PC-3 (cell line): Measurements from ENCODE around the gene PDZRN4. TPM values are rescaled to one million over a fixed set of nuclear protein-coding genes. Genes with fewer than 3 reads are reported as not detected.

Experiments used
- ATAC-seq: fragments of 200-7000 bp; cut with Tn5 transposase; 2 replicates; pipeline ENCODE4 v1.9.1; 2020; ENCODE audit warnings: mild to moderate bottlenecking, moderate library complexity
- BruUV-seq: library from RNA; stranded (reverse); fragments of 400-500 nt; replicated peaks from 2 replicates; lab custom pipeline; 2021; lab: Mats Ljungman, UMichigan
- CTCF ChIA-PET: fragments of 300-600 bp; sonication (Branson Sonifier 250); formaldehyde crosslinking; loops from one replicate; lab custom pipeline; 2022; ENCODE audit warnings: antibody characterized with exemption; lab: Charles Lee
- POLR2A ChIA-PET: fragments of 300-600 bp; sonication (Branson Sonifier 250); formaldehyde crosslinking; loops from one replicate; lab custom pipeline; 2022; ENCODE audit warnings: antibody characterized with exemption; ENCODE audit not compliant: unreplicated experiment; lab: Charles Lee
- DNase-seq: peaks from one replicate; pipeline ENCODE4 v3.0.0-alpha.2; 2015
- H2AFZ ChIP-seq: fragments of 300-600 bp; sonication (generic); 2 replicates; pipeline ENCODE4 v1.6.0; 2016; ENCODE audit warnings: antibody characterized with exemption, low read length
- H3F3A ChIP-seq: fragments of 300-600 bp; sonication (generic); one replicate; pipeline ENCODE4 v1.6.0; 2017; ENCODE audit warnings: antibody characterized with exemption, low read length, control low read depth, mild to moderate bottlenecking; ENCODE audit not compliant: unreplicated experiment
- H3K27ac ChIP-seq: fragments of 300-600 bp; sonication (generic); 2 replicates; pipeline ENCODE4 v1.5.1; 2016; ENCODE audit warnings: mild to moderate bottlenecking, low read length
- H3K27me3 ChIP-seq: fragments of 300-600 bp; sonication (generic); 2 replicates; pipeline ENCODE4 v1.6.1; 2016; ENCODE audit warnings: low read length, mixed read lengths
- H3K36me3 ChIP-seq: fragments of 300-600 bp; sonication (generic); 2 replicates; pipeline ENCODE4 v1.6.1; 2016; ENCODE audit warnings: low read depth, mixed run types, low read length, mixed read lengths
- H3K4me1 ChIP-seq: fragments of 300-600 bp; sonication (generic); 2 replicates; pipeline ENCODE4 v1.5.1; 2016; ENCODE audit warnings: low read length; ENCODE audit not compliant: insufficient read depth
- H3K4me2 ChIP-seq: fragments of 300-600 bp; sonication (generic); 2 replicates; pipeline ENCODE4 v1.6.0; 2016; ENCODE audit warnings: low read length
- H3K4me3 ChIP-seq: fragments of 300-600 bp; sonication (generic); 2 replicates; pipeline ENCODE4 v1.5.1; 2016; ENCODE audit warnings: mild to moderate bottlenecking, low read length, mixed read lengths
- H3K79me2 ChIP-seq: fragments of 300-600 bp; sonication (generic); 2 replicates; pipeline ENCODE4 v1.6.1; 2017; ENCODE audit warnings: low read length, mixed read lengths
- H3K9ac ChIP-seq: fragments of 300-600 bp; sonication (generic); 2 replicates; pipeline ENCODE4 v1.6.0; 2016; ENCODE audit warnings: mild to moderate bottlenecking, low read length
- H3K9me2 ChIP-seq: fragments of 300-600 bp; sonication (generic); replicated peaks from 2 replicates; pipeline ENCODE4 v1.6.1; 2016; ENCODE audit warnings: mixed run types, low read length, mixed read lengths
- H3K9me3 ChIP-seq: fragments of 300-600 bp; sonication (generic); 2 replicates; pipeline ENCODE4 v1.6.1; 2016; ENCODE audit warnings: low read length, mixed read lengths
- H4K20me1 ChIP-seq: fragments of 300-600 bp; sonication (generic); 2 replicates; pipeline ENCODE4 v1.6.1; 2016; ENCODE audit warnings: low read length, mixed read lengths
- CTCF ChIP-seq: fragments of 300-600 bp; sonication (generic); conservative IDR thresholded peaks from 2 replicates; pipeline ENCODE4 v1.5.1; 2017; ENCODE audit warnings: antibody characterized with exemption, low read depth, mild to moderate bottlenecking, low read length
- EZH2 ChIP-seq: fragments of 300-600 bp; sonication (generic); IDR thresholded peaks from one replicate; pipeline ENCODE4 v1.6.1; 2017; ENCODE audit warnings: antibody characterized with exemption, mild to moderate bottlenecking, low read length; ENCODE audit not compliant: unreplicated experiment
- EZH2phosphoT487 ChIP-seq: fragments of 300-600 bp; sonication (generic); IDR thresholded peaks from 2 replicates; pipeline ENCODE4 v1.6.1; 2018; ENCODE audit warnings: mild to moderate bottlenecking, antibody characterized with exemption, low read length, borderline replicate concordance
- intact Hi-C: fragments of 100-400 bp; cut with micrococcal nuclease; formaldehyde crosslinking; loops from 2 replicates; pipeline ENCODE4 v1.9.0; 2023
- total RNA-seq: library from RNA; depleted of rRNA; stranded (reverse); fragments of >200 nt; gene quantifications from 2 replicates; pipeline ENCODE4 v1.2.3, GENCODE V29; 2014

Gene PDZRN4
- total RNA-seq, 1 experiment from 2014 or later: not detected

GRCh38 chr12:41348198-41348597, 160.1 kb downstream of the PDZRN4 start:
- Histone ChIP-seq H3K9me3 (no peaks in the 10 kb centered on the region), H4K20me1 (no peaks in the 10 kb centered on the region), H3K79me2 (no peaks in the 10 kb centered on the region), H3K9ac (no peak overlapping the region), H3K9me2 (no peaks in the 10 kb centered on the region), H3K27ac (no peak overlapping the region), H3K36me3 (no peaks in the 10 kb centered on the region), H3K4me1 (no peaks in the 10 kb centered on the region), H3K4me3 (no peak overlapping the region), H3K4me2 (no peak overlapping the region), H2AFZ (no peak overlapping the region), H3F3A (no peaks in the 10 kb centered on the region), H3K27me3 (0 out of 2 replicates have a peak, but pooled peaks cover 4% of the 10 kb centered on the region)
- TF ChIP-seq EZH2phosphoT487: no peak
- TF ChIP-seq EZH2: no peak
- TF ChIP-seq CTCF: no peak
- no peak for ATAC-seq
- ChIA-PET CTCF (interaction anchor here (0.7 kb wide), 1 partner anchor 103 kb away, joined by 5 read pairs; no protein-coding TSS in a partner anchor), POLR2A (no interaction called here)
- BruUV-seq: no TSS peak
- intact Hi-C loops: no loop called here
- DNase-seq: no peak

DNA sequence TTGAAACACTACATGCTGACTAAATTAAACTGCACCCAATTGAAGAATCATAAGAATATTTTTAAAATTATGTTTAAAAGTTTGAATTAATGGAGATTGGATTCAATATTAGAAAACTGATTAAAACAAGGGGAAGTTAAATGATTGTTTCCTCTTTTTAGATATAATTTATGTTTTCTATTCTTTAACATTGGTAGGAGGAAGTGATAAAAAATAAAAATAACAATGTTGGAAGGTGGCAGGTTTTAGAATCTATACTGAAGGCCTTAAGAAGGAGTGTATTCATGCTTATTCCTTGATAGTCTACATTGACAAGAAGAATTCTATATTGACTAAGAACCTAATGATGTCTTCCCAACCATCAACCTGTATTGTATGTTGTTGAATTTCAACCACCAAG, 168.1 kb downstream of the PDZRN4 start:
- Histone ChIP-seq H3K27me3 (0 out of 2 replicates have a peak, but pooled peaks cover 3% of the 10 kb centered on the region), H3K4me3 (no peak overlapping the region), H2AFZ (no peak overlapping the region), H3K9ac (no peak overlapping the region), H3K9me3 (no peaks in the 10 kb centered on the region), H3F3A (no peaks in the 10 kb centered on the region), H3K36me3 (no peaks in the 10 kb centered on the region), H3K4me1 (no peaks in the 10 kb centered on the region), H3K79me2 (no peaks in the 10 kb centered on the region), H4K20me1 (no peaks in the 10 kb centered on the region), H3K4me2 (no peak overlapping the region), H3K9me2 (no peaks in the 10 kb centered on the region), H3K27ac (no peak overlapping the region)
- ChIA-PET CTCF (no interaction called here), POLR2A (no interaction called here)
- intact Hi-C loops: no loop called here
- TF ChIP-seq EZH2phosphoT487 (no peak), EZH2 (no peak), CTCF (no peak)
- DNase-seq: no peak
- no TSS peak for BruUV-seq
- no peak for ATAC-seq

- Histone ChIP-seq H4K20me1 (no peaks in the 10 kb centered on the region), H3K9me2 (no peaks in the 10 kb centered on the region), H3K36me3 (no peaks in the 10 kb centered on the region), H3K27ac (no peak overlapping the region), H3K9me3 (no peaks in the 10 kb centered on the region), H3K4me2 (no peak overlapping the region), H3F3A (no peaks in the 10 kb centered on the region), H3K4me3 (no peak overlapping the region), H3K79me2 (no peaks in the 10 kb centered on the region), H3K27me3 (no peaks in the 10 kb centered on the region), H3K4me1 (no peaks in the 10 kb centered on the region), H2AFZ (no peak overlapping the region), H3K9ac (no peak overlapping the region)
- intact Hi-C loops: no loop called here
- TF ChIP-seq EZH2 (no peak), EZH2phosphoT487 (no peak), CTCF (no peak)
- ATAC-seq: no peak
- ChIA-PET CTCF (no interaction called here), POLR2A (no interaction called here)
- no TSS peak for BruUV-seq
- DNase-seq: no peak
These were observed 173.6 kb downstream of the PDZRN4 start for GRCh38 chr12:41361738-41362137.
